ENCODE results near the gene NOL4L. TPM values are rescaled to one million over a fixed set of nuclear protein-coding genes. Genes with fewer than 3 reads are reported as not detected.
A peak's percentile ranks its signal among the peaks of the same experiment; 100 is the strongest.

Gene NOL4L
- total RNA-seq, 2 experiments from 2014 or later: 39.1 to 41.1 TPM

GRCh38 chr20:32609993-32610392 is 24.9 kb upstream of the NOL4L start:
- peak overlapping the region; percentile 22 for H3K27ac Mint-ChIP-seq
- H3K9me3 Mint-ChIP-seq: peaks cover 7% of the 10 kb centered on the region
- no peak for ATAC-seq (ENCODE audit: low read depth)
- no peak overlapping the region for H3K4me3 Mint-ChIP-seq
- peaks cover 2% of the 10 kb centered on the region for H3K36me3 Mint-ChIP-seq
- POLR2A ChIA-PET: interaction anchor here (0.9 kb wide), 1 partner anchor 403 kb away, joined by 3 read pairs; the partner anchor contains the start of genes PLAGL2 and POFUT1
- no peak for DNase-seq
- peaks cover 4% of the 10 kb centered on the region for H3K27me3 Mint-ChIP-seq
- peaks cover 4% of the 10 kb centered on the region for H3K4me1 Mint-ChIP-seq

- DNase-seq (no peak), ATAC-seq (ENCODE audit: low read depth) (no peak)
- peaks cover 2% of the 10 kb centered on the region for H3K36me3 Mint-ChIP-seq
- H3K27me3 Mint-ChIP-seq: peaks cover 4% of the 10 kb centered on the region
- H3K4me3 Mint-ChIP-seq: no peak overlapping the region
- peaks cover 7% of the 10 kb centered on the region for H3K9me3 Mint-ChIP-seq
- peak overlapping the region; percentile 22 for H3K27ac Mint-ChIP-seq
- H3K4me1 Mint-ChIP-seq: peaks cover 2% of the 10 kb centered on the region
- POLR2A ChIA-PET: no interaction called here
These were observed 24.1 kb upstream of the NOL4L start for GRCh38 chr20:32609111-32609773.

GRCh38 chr20:32608664-32609015 is 23.5 kb upstream of the NOL4L start:
- POLR2A ChIA-PET: interaction anchor here (0.6 kb wide), 1 partner anchor 36 kb away, joined by 3 read pairs; no protein-coding TSS in a partner anchor
- Mint-ChIP-seq H3K4me3 (no peak overlapping the region), H3K27me3 (peaks cover under 1% of the 10 kb centered on the region), H3K9me3 (peaks cover 7% of the 10 kb centered on the region), H3K36me3 (peaks cover 2% of the 10 kb centered on the region), H3K27ac (no peak overlapping the region), H3K4me1 (peaks cover 2% of the 10 kb centered on the region)
- ATAC-seq (ENCODE audit: low read depth): no peak
- DNase-seq: no peak

- ATAC-seq (ENCODE audit: low read depth) (no peak), DNase-seq (no peak)
- Mint-ChIP-seq H3K4me3 (no peak overlapping the region), H3K27ac (peak overlapping the region; percentile 23), H3K9me3 (peaks cover under 1% of the 10 kb centered on the region), H3K36me3 (no peaks in the 10 kb centered on the region), H3K27me3 (no peaks in the 10 kb centered on the region), H3K4me1 (peaks cover 2% of the 10 kb centered on the region)
- POLR2A ChIA-PET: interaction anchor here (0.6 kb wide), 1 partner anchor 35 kb away, joined by 3 read pairs; no protein-coding TSS in a partner anchor
These were observed 22.9 kb upstream of the NOL4L start for GRCh38 chr20:32607727-32608663.

- H3K36me3 Mint-ChIP-seq: no peaks in the 10 kb centered on the region
- DNase-seq (no peak), ATAC-seq (ENCODE audit: low read depth) (no peak)
- peak overlapping the region; percentile 23 for H3K27ac Mint-ChIP-seq
- H3K4me3 Mint-ChIP-seq: no peak overlapping the region
- H3K27me3 Mint-ChIP-seq: no peaks in the 10 kb centered on the region
- peaks cover 2% of the 10 kb centered on the region for H3K4me1 Mint-ChIP-seq
- POLR2A ChIA-PET: no interaction called here
- H3K9me3 Mint-ChIP-seq: no peaks in the 10 kb centered on the region
These were observed 22.2 kb upstream of the NOL4L start for GRCh38 chr20:32607324-32607723.

- no peak for DNase-seq
- POLR2A ChIA-PET: no interaction called here
- Mint-ChIP-seq H3K27me3 (no peaks in the 10 kb centered on the region), H3K36me3 (no peaks in the 10 kb centered on the region), H3K27ac (no peak overlapping the region), H3K4me1 (peaks cover 2% of the 10 kb centered on the region), H3K4me3 (no peak overlapping the region), H3K9me3 (no peaks in the 10 kb centered on the region)
- no peak for ATAC-seq (ENCODE audit: low read depth)
These were observed 21.7 kb upstream of the NOL4L start for GRCh38 chr20:32606790-32607189.

GRCh38 chr20:32606107-32606506 is 21.0 kb upstream of the NOL4L start:
- POLR2A ChIA-PET: no interaction called here
- H3K27me3 Mint-ChIP-seq: no peaks in the 10 kb centered on the region
- no peaks in the 10 kb centered on the region for H3K36me3 Mint-ChIP-seq
- no peak overlapping the region for H3K27ac Mint-ChIP-seq
- H3K4me1 Mint-ChIP-seq: no peaks in the 10 kb centered on the region
- H3K9me3 Mint-ChIP-seq: no peaks in the 10 kb centered on the region
- H3K4me3 Mint-ChIP-seq: no peak overlapping the region
- no peak for ATAC-seq (ENCODE audit: low read depth)
- no peak for DNase-seq

GRCh38 chr20:32605167-32605656 is 20.1 kb upstream of the NOL4L start:
- H3K4me1 Mint-ChIP-seq: no peaks in the 10 kb centered on the region

GRCh38 chr20:32603046-32603726 is 18.1 kb upstream of the NOL4L start:
- no peak for DNase-seq
- no peak for ATAC-seq (ENCODE audit: low read depth)
- no peaks in the 10 kb centered on the region for H3K36me3 Mint-ChIP-seq
- H3K9me3 Mint-ChIP-seq: no peaks in the 10 kb centered on the region
- POLR2A ChIA-PET: no interaction called here
- H3K4me1 Mint-ChIP-seq: no peaks in the 10 kb centered on the region
- no peak overlapping the region for H3K4me3 Mint-ChIP-seq
- H3K27ac Mint-ChIP-seq: no peak overlapping the region
- peaks cover 2% of the 10 kb centered on the region for H3K27me3 Mint-ChIP-seq

More at GRCh38 chr20:32605167-32605656, 20.1 kb upstream of the NOL4L start:
- no peak overlapping the region for H3K27ac Mint-ChIP-seq
- POLR2A ChIA-PET: no interaction called here
- H3K4me3 Mint-ChIP-seq: no peak overlapping the region
- ATAC-seq (ENCODE audit: low read depth): no peak
- no peaks in the 10 kb centered on the region for H3K9me3 Mint-ChIP-seq
- H3K27me3 Mint-ChIP-seq: no peaks in the 10 kb centered on the region
- DNase-seq: no peak
- no peaks in the 10 kb centered on the region for H3K36me3 Mint-ChIP-seq

GRCh38 chr20:32602273-32602672 is 17.1 kb upstream of the NOL4L start:
- Mint-ChIP-seq H3K36me3 (no peaks in the 10 kb centered on the region), H3K4me1 (no peaks in the 10 kb centered on the region), H3K9me3 (no peaks in the 10 kb centered on the region), H3K27me3 (peaks cover 2% of the 10 kb centered on the region), H3K4me3 (no peak overlapping the region), H3K27ac (peak overlapping the region; percentile 66)
- ATAC-seq (ENCODE audit: low read depth) (no peak), DNase-seq (no peak)
- POLR2A ChIA-PET: no interaction called here

- Mint-ChIP-seq H3K9me3 (no peaks in the 10 kb centered on the region), H3K36me3 (no peaks in the 10 kb centered on the region), H3K27me3 (peaks cover 2% of the 10 kb centered on the region), H3K27ac (no peak overlapping the region), H3K4me3 (no peak overlapping the region), H3K4me1 (peaks cover 6% of the 10 kb centered on the region)
- ATAC-seq (ENCODE audit: low read depth): no peak
- POLR2A ChIA-PET: no interaction called here
- no peak for DNase-seq
These were observed 15.6 kb upstream of the NOL4L start for GRCh38 chr20:32600681-32601237.

GRCh38 chr20:32599783-32600340 is 14.7 kb upstream of the NOL4L start:
- no peak overlapping the region for H3K27ac Mint-ChIP-seq
- POLR2A ChIA-PET: interaction anchor here (0.6 kb wide), 1 partner anchor 233 kb away, joined by 3 read pairs; no protein-coding TSS in a partner anchor
- no peak for DNase-seq

GRCh38 chr20:32598606-32599005 is 13.5 kb upstream of the NOL4L start:
- H3K36me3 Mint-ChIP-seq: no peaks in the 10 kb centered on the region
- ATAC-seq (ENCODE audit: low read depth): no peak
- POLR2A ChIA-PET: no interaction called here
- H3K27ac Mint-ChIP-seq: no peak overlapping the region
- H3K4me1 Mint-ChIP-seq: peaks cover 6% of the 10 kb centered on the region
- H3K27me3 Mint-ChIP-seq: peaks cover 2% of the 10 kb centered on the region
- DNase-seq: no peak
- no peak overlapping the region for H3K4me3 Mint-ChIP-seq
- no peaks in the 10 kb centered on the region for H3K9me3 Mint-ChIP-seq

More at GRCh38 chr20:32599783-32600340, 14.7 kb upstream of the NOL4L start:
- H3K4me1 Mint-ChIP-seq: peaks cover 6% of the 10 kb centered on the region
- no peaks in the 10 kb centered on the region for H3K36me3 Mint-ChIP-seq
- ATAC-seq (ENCODE audit: low read depth): no peak
- no peaks in the 10 kb centered on the region for H3K9me3 Mint-ChIP-seq
- peaks cover 2% of the 10 kb centered on the region for H3K27me3 Mint-ChIP-seq
- no peak overlapping the region for H3K4me3 Mint-ChIP-seq

All from activated naive CD8-positive, alpha-beta T cell treated with anti-CD3 and anti-CD28 coated beads, Interleukin-2, amount 10 ng/mL, durations not matched to agents 7 days and 5 days (primary cell).